NCI-H2081 (cell line): ENCODE measurements around the gene ING2.
"Not testable (repeated sequence)": the region's sequence is repeated elsewhere in the genome, so short reads cannot be mapped to it uniquely, and the experiment has no call there.

Experiments used
- DNase-seq, 2 experiments: peaks; one replicate each; lab custom pipeline; 2025; lab: John Stamatoyannopoulos, UW

Gene ING2

GRCh38 chr4:183548306-183548705 lies 43.4 kb downstream of the ING2 start:
- no peak for DNase-seq

- DNase-seq, result no peak
These were observed 45.7 kb downstream of the ING2 start for GRCh38 chr4:183550345-183551093.

DNA sequence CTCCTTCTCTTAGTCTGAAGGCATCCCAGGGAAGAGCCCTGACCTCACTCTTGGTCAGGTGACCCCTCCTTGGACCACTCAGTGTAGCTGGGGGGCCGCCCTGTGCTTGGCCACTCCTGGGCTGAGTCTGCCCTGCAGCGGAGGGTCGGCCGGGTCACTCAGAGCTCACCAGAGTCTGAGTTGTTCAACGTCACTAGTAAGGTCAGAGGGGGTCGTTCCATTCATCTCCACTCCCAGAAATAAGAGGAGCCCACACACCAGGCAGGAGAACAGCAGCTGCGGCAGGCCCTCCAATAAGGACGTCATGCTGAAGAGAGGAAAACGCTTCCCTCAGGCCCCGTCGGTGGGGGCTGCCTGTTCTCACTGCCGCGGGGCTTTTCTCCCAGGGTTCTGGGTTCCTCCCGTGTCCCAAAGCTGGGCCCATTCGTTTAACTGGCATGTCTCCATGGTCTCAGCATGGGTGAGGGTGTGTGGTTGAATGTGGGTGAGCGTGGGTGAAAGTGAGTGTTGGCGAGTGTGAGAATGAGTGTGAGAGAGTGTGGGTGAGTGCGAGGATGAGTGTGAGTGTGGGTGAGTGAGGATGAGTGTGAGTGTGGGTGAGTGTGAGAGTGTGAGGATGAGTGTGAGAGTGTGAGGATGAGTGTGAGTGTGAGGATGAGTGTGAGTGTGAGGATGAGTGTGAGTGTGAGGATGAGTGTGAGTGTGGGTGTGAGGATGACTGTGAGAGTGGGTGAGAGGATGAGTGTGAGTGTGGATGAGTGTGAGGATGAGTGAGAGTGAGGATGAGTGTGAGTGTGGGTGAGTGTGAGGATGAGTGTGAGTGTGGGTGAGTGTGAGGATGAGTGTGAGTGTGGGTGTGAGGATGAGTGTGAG lies 47.7 kb downstream of the ING2 start:
- DNase-seq, result no peak

DNA sequence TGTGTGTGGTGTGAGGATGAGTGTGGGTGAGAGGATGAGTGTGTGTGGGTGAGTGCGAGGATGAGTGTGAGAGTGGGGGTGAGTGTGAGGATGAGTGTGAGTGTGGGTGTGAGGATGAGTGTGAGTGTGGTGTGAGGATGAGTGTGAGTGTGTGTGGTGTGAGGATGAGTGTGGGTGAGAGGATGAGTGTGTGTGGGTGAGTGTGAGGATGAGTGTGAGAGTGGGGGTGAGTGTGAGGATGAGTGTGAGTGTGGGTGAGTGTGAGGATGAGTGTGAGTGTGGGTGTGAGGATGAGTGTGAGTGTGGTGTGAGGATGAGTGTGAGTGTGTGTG lies 48.3 kb downstream of the ING2 start:
- not testable (repeated sequence) for DNase-seq

- no peak for DNase-seq
These were observed 48.9 kb downstream of the ING2 start for GRCh38 chr4:183553601-183554345.

DNA sequence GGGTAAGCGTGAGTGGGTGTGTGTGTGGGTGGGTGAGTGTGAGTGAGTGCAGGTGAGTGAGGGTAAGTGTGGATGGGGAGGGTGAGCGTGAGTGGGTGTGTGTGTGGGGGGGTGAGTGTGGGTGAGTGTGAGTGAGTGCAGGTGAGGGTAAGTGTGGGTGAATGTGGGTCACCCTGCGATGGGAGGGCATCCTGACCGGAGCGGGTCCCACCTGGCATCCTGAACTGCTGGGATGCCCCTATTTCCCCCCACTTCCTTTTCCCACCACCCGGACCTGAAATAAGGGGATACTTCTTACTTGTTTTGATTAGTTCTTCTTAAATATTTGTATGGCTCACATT lies 49.5 kb downstream of the ING2 start:
- no peak for DNase-seq

DNA sequence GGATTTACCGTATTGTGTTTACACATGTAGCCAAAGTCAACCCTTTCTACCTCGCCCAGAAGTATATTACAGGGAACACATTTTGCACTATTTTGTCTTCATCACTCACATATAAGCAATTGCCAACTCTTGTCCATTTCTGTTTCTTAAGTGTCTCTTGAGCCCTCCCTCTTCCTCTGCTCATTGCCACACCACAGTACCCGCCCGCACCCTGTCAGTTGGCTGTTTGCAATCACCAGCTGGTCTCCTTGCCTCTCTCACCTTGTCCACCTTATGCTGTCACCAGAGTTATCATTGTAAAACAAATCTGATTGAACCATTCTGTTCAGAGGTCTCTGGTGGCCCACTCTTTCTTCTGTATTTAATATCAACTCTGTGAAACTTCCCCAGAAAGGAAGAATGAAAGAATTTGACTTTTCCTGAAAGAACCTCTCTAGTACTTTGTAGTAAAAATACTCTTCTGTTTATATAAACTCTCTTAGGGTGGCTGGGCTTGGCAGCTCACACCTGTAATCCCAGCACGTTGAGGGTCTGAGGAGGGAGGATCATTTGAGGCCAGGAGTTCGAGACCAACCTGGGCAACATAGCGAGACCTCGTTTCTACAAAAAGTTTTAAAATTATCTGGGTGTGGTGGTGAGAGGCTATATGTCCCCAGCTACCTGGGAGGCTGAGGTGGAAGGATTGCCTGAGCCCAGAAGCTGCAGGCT lies 50.2 kb downstream of the ING2 start:
- DNase-seq, result no peak

DNA sequence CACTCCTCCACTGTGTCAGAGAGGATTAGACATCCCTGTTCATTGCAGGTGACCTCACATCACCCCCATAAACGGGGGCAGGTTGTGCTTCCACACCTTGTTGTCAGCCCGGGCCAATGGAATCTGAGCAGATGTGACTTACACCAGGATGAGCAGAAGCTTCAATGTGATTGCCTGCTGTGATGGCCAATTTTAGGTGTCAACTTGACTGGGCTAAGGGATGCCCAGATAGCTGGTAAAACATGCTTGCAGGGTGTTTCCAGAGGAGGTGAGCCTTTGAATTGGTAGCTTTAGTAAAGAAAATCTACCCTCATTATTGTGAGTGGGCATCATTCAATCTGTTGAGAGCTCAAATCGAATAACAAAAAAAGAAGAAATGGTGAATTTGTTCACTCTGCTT lies 52.1 kb downstream of the ING2 start:
- no peak for DNase-seq

- no peak for DNase-seq
These were observed 52.8 kb downstream of the ING2 start for GRCh38 chr4:183557611-183558010.

GRCh38 chr4:183558873-183559272 lies 54.0 kb downstream of the ING2 start:
- DNase-seq, result no peak

DNA sequence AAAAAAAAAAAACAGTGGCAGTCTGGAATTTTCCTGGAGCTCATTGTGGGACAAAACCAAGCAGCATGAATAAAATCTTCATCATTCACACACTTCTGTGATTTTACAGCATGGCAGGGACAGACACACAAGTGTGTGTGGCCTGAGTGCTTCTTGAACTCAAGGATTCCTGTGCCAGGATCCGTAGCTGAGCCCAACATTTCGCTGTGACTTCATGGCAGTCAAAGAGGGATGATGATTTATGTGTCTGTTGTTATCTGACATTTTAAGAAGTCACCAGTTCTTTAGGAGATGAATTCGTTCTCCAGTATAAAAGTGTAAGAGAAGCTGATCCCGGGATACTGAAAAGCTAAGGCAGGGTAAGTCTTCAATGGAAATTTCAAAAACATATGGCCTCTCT lies 57.0 kb downstream of the ING2 start:
- no peak for DNase-seq
